ENCODE results near the gene DGKI.

- TF ChIP-seq CTCF (IDR thresholded peaks at IDR 0.05) (no peak), POLR2A (IDR thresholded peaks at IDR 0.05) (no peak)
These were observed 156.1 kb downstream of the DGKI start for GRCh38 chr7:137690635-137691034.
